ENCODE results near the gene GRM6.

GRM6 gene

DNA sequence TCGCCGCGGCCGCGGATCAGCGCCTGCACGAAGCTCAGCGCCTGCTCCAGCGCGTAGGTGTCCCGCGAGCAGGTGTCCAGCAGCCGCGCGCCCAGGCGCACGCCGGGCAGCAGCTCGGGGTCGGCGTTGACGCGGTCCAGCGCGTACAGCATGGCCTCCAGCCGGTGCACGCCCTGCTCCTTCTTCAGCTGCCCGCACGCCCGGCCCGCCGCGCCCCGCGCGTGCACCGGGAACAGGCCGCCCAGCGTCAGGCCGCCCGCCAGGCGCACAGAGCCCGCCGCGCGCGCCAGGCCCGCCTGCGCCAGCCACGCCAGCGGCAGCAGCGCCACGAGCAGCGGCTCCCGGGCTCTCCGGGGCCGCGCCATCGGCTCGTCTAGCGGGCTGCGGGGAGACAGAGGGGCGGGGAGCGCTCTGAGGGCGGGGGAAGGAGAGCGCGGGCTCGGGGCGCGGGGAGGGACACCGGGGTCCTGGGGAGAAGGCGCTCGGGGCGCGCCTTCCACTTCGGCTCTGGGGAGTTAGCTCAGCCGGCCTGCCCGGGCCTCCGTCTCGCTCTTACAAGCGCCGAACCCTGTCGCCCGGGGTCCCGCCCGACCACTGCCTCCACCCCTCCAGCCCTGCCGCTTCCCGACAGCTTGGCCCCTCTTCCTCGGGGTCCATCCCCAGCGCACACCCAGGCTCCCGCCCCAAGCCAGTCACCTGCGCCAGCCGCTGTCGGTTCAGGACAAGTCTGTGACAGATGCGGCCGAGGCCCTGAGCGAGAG, at the start of gene GRM6:
Gene GRM6, minus strand, starts transcription at position 741 of the 761 bp plus-strand sequence. Its CDS starts 376 bp downstream, at position 365.
- no peak for DNase-seq

GRCh38 chr5:179044765-179045164, 49.6 kb upstream of the GRM6 start:
- DNase-seq, result no peak

- DNase-seq, result no peak
Measured at GRCh38 chr5:179033004-179033580, 38.0 kb upstream of the GRM6 start.

DNA sequence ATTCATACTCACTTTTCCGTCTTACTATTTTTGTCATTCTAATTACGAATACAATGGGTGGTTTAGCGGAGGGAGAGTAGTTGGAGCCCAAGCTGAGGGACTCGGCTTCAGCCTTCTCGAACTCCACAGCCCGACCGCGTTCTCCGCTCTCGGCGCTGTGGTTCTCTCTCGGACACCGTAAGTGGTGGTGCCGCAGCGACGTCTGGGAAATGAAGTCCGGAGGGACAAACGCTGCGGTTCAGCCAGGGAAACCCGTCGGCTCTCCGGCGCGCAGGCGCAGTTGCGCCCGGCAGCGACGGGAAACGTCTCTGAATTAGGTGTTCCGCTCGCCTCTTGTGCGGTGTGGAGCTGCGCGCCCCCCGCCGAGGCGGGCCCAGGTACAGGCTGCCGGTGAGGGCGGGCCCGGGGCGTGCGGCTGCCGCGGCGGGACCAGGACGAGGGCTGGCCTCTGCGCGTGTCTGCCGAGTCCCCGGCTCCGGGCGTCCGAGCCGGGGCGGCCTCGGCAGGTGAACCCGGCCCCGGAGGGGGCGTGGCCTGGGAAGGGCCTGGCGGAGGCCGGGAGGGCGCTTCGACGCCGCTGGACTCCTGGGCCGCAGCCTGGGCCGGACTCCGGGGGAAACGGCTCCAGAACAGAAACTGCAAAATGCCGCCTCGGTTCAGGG, 28.5 kb upstream of the GRM6 start, which contains the start of gene ZNF879:
Gene ZNF879, plus strand, starts transcription at position 277 of the 662 bp plus-strand sequence. CDS start 1,201 bp downstream, outside the sequence.
- DNase-seq, result peak; percentile 97

DNA sequence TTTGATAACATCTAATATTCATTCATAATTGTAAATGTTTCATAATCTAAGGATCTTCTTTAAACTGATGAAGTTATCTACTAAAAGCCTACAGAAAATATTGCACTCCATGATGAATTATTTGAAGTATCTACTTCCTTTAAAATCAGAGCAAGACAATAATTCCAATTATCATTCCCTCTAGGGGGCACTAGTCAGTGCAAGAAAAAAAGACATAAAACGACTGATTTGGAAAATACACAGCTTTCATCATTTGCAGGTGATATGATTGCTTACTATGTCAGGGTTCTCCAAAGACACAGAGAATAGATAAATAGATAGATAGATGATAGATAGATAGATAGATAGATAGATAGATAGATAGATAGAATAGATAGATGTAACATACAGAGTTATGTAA, 13.5 kb upstream of the GRM6 start:
- no peak for DNase-seq

GRCh38 chr5:179006564-179006963, 11.4 kb upstream of the GRM6 start:
- no peak for DNase-seq

DNA sequence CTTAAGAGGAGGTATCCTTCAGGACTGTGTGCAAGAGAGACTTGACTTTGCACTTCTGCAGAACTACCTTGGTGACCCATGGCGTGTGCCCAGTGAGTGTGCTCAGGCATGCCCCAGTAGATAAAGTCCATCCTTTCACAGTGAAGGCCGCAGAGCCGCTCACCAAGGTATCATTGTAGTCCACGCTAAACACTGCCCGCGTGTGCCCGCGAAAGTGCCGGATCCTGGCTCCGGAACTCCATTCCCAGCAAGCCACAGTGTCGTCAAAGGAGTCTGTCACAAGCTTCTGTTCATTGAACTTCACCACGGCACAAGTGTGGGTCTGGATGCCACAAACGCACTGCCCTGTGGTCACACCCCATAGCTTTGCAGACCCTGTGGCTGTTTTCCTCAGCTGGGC, 3.3 kb upstream of the GRM6 start:
- DNase-seq, result no peak

GRCh38 chr5:178997191-178997590, 2.1 kb upstream of the GRM6 start:
- DNase-seq, result no peak

- no peak for DNase-seq
Measured at GRCh38 chr5:178996156-178996555, 1.0 kb upstream of the GRM6 start.

DNA sequence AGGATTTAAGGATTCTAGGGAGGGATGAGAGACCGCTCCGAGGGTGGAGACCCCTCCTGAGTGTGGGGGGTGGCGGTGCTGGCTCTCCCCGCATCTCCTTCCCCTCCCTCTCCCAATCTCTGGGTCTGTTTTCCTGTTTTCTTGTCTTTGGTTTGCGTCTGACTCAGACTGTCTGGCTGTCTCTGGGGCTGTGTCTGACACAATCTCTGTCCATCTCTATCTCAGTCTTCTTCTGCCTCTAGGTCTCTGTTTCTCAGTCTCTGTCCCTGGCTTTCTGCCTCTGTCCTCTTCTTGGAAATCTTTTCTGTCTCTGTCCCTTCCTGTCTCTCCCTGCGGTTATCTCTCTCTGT, 196 bp upstream of the GRM6 start:
- DNase-seq, result no peak

GRCh38 chr5:178993955-178994579, 1.1 kb downstream of the GRM6 start:
- no peak for DNase-seq

DNA sequence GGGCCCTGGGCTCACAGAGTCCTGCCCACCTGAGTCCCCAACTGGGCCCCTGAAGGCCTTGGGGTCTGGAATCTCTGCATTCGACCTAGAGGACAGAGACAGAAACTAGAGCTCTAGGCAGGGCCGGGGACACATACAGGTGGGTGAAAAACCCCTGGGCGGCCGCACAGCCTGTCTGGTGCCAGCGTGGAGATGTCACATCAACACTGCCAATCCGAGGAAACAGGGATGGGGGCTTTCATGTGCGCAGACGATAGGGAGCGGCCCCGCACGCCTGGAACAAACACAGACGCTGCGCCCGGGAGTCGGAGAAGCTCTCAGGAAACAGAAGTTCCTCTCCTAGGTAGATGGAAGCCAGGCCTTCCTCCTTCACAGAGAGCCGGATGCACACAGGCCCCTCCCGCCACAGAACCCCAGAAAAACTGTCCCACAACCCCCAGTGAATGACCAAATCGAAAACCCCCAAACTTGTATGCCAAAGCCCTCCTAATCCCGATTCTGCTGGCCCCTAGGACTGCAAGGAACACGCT, 1.8 kb downstream of the GRM6 start:
- DNase-seq, result no peak

DNA sequence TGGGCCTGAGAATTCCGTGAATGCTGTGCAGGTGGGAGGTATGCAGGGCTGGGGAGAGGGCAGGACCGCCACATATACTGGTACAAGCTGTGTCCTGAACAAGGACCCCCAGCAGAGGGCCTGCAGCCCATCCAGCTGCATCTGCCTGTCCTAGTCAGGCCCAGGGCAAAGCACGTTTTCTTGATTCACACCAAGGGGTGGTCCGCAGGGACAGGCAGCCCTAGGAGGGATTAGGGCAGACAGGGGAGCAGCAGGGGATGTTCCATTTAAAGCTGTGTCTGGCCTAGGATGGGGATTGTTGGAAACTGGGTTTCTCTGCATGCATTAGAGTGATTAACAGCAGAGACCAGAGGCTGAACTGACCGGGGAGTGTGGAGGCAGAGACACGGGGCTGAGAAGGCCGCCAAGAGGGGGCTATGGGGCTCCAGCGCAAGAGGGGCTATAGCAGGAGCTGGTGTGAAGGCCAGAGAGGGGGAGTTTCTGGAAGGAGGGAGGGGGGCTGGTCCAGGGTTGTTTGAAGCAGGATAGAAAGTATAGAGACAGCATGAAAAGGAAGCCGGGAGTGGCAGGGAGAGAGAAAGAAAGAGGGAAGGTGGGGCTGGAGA, 2.7 kb downstream of the GRM6 start:
- no peak for DNase-seq

DNA sequence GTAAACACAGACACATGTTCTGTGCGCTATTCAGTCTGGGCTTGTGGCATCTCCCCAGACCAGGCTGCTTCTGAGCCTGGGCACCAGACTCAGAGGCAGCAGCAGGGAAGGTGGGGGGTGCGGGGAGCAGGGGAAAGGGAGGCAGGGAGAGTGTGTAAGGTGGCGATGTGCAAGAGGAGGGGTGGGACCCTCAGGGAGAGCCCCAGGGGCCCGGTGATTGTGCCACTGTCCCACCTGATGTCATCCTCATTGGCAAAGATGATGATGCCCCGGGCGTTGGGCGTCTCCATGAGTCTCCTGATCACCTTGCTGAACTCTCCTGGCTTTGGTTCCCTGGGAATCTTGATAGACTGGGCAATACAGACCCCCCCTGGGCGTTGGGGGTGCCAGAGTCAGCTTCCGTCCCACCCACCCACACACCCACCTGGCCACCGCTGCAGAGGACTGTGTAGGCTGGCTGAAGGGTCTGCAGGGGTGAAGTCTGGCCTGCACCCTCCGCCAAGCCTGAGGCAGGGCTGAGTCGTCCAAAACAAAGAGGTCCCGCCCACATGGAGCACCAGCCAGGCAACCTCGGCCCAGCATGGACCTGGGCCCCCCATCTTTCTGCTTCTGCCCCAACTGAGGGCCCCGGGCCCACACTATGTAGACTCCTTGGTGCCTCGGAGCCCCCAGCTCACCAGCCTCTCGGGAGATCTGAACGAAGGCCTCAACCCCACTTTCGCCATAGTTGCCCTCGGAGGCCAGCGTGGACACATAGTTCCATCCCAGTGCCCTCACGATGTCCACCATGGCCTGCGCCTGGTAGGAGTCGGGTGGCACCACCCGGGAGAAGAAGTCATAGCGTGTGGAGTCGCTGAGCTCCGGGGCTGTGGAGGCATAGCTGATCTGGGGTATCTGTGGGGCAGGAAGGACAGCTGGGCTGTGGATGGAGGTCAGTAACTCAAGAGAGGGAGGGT, 3.7 kb downstream of the GRM6 start:
- DNase-seq, result no peak

DNA sequence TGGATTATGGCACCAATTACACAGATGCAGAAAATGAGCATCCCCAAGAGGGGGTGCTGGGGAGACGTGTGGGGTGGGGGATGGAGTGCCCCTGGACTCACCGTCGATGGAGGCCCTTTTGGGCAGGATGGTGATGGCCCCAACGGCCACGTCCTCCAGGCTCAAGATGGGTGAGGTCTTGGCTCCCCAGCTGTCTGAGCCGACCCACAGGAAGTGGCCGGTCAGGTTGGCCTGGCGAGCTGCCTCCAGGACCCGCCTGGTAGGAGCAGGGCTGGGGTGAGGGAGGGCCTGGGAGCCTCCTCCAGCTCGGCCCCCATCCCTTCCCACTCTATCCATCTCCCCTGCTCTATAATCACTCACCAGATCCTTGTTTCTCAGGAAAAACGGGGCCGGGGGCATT, 4.6 kb downstream of the GRM6 start:
- no peak for DNase-seq

DNA sequence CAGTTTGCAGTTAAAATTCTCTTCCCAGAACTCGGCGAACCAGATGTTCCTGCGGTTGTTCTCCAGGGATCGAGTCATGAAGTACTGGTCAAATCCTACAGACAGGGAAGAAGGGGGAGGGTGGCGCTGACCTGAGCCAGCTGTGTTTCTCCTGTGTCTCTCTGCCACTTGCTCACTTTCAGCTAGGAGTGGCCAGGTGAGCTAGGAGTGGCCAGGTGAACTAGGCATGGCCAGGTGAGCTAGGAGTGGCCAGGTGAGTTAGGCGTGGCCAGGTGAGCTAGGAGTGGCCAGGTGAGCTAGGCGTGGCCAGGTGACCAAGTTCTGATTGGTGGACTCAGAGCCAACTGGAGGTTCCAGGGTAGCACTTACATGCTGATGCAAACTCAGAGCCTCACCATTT, 5.8 kb downstream of the GRM6 start:
- DNase-seq, result no peak

DNA sequence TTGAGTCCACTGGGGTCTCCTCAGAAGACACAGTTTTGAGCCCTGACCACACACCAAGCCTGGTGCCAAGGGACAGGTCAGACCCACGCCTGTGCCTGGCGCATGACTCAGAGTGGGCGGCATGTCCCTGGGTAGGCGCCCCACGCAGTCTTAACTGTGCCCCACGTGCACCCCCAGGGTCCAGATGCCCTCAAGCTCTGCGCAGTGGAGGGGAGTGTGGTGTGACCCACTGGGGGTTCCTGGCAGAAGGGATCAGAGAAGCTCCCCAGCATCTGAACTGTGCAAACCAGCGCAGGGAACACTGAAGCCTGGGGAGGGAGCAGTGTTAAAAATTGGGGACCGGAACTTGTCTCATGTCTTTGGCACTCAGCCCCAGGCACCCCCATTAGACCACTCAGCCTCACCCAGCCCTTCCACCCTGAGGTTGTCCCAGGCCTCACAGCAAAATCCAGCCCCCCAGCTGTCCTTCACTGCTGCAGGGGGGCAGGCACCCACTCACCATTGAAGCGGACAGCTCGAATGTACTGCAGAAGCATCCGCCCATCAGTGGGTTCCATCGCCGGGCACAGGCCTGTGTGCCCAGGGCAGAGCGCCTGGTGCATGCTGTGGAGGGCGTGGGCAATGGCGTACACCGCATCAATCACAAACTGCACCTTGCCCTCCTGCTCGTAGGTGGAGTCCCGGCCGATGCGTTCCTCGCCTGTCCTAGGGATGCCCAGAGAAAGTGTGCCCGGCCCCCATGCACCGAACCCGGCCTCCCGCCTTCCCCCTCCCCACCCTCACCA, 6.5 kb downstream of the GRM6 start:
- DNase-seq, result no peak

GRCh38 chr5:178986326-178986960, 8.7 kb downstream of the GRM6 start:
- no peak for DNase-seq

GRCh38 chr5:178984145-178985072, 10.7 kb downstream of the GRM6 start:
- no peak for DNase-seq

All from activated CD8-positive, alpha-beta memory T cell treated with anti-CD3 and anti-CD28 coated beads for 24 hours (primary cell).